SK-N-SH (cell line): ENCODE results near the gene LMBR1L.

ENCODE experiments used
- CHD2 ChIP-seq: fragments of 150-350 bp; IDR thresholded peaks from 2 replicates; pipeline ENCODE4 v1.6.1; 2018; ENCODE audit warnings: low read length; ENCODE audit not compliant: partially characterized antibody
- CTCF ChIP-seq: fragments of 200-600 bp; sonication (generic); IDR thresholded peaks from 2 replicates; pipeline ENCODE4 v1.6.1; 2017; ENCODE audit warnings: antibody characterized with exemption, mild to moderate bottlenecking, moderate library complexity
- EP300 ChIP-seq, 2 experiments: IDR thresholded peaks; 2 replicates each; pipeline versions ENCODE4 v1.4.0 to v1.6.1; 2012; ENCODE audit warnings: borderline replicate concordance in 1 of 2, low read depth in 1 of 2, low read length in 1 of 2
- EZH2phosphoT487 ChIP-seq: fragments of 200-600 bp; sonication (generic); IDR thresholded peaks from 2 replicates; pipeline ENCODE4 v1.6.1; 2017; ENCODE audit warnings: low read depth, mixed run types, mild to moderate bottlenecking, antibody characterized with exemption, moderate library complexity, borderline replicate concordance
- MEF2A ChIP-seq: IDR thresholded peaks from 2 replicates; pipeline ENCODE4 v1.4.0; 2012; ENCODE audit warnings: low read depth, borderline replicate concordance
- MXI1 ChIP-seq: IDR thresholded peaks from 2 replicates; pipeline ENCODE4 v1.6.1; 2012; ENCODE audit warnings: mild to moderate bottlenecking, low read depth, low read length, improper control_type of control experiment
- NFIC ChIP-seq: IDR thresholded peaks from 2 replicates; pipeline ENCODE4 v1.4.0; 2012; ENCODE audit warnings: borderline replicate concordance
- RCOR1 ChIP-seq: fragments of 150-350 bp; IDR thresholded peaks from 2 replicates; pipeline ENCODE4 v1.6.1; 2017; ENCODE audit warnings: antibody characterized with exemption, low read length
- REST ChIP-seq: IDR thresholded peaks from 2 replicates; pipeline ENCODE4 v1.6.1; 2012; ENCODE audit warnings: mild to moderate bottlenecking, low read depth, low read length, moderate library complexity
- RFX5 ChIP-seq: IDR thresholded peaks from 2 replicates; pipeline ENCODE4 v1.6.1; 2012; ENCODE audit warnings: mild to moderate bottlenecking, improper control_type of control experiment, low read length
- SMC3 ChIP-seq: IDR thresholded peaks from 2 replicates; pipeline ENCODE4 v1.6.1; 2012; ENCODE audit warnings: low read depth, low read length, improper control_type of control experiment
- TAF1 ChIP-seq: IDR thresholded peaks from 2 replicates; pipeline ENCODE4 v1.6.1; 2012; ENCODE audit warnings: low read depth, mild to moderate bottlenecking, low read length, moderate library complexity, borderline replicate concordance
- TCF12 ChIP-seq: IDR thresholded peaks from 2 replicates; pipeline ENCODE4 v1.4.0; 2012
- USF2 ChIP-seq: fragments of 150-350 bp; IDR thresholded peaks from 2 replicates; pipeline ENCODE4 v1.6.1; 2017; ENCODE audit warnings: antibody characterized with exemption, low read length, low read depth, borderline replicate concordance

- no peak for TF ChIP-seq SMC3
- no peak for TF ChIP-seq MXI1
- TF ChIP-seq CTCF, result no peak
- TF ChIP-seq USF2, result no peak
- no peak for TF ChIP-seq EZH2phosphoT487
- no peak for TF ChIP-seq MEF2A
- no peak for TF ChIP-seq CHD2
- no peak for TF ChIP-seq RCOR1
- TF ChIP-seq TCF12, result no peak
- TF ChIP-seq REST, result no peak
- TF ChIP-seq EP300 (IDR thresholded peaks at IDR 0.05; ENCODE audit: borderline replicate concordance in 1 of 2, low read depth in 1 of 2, low read length in 1 of 2), result no peak
- no peak for TF ChIP-seq RFX5
- TF ChIP-seq TAF1, result no peak
- no peak for TF ChIP-seq NFIC
Observed at GRCh38 chr12:49111206-49111605, 559 bp upstream of the LMBR1L start.
